ENCODE data around the gene MGMT.

MGMT gene

DNA sequence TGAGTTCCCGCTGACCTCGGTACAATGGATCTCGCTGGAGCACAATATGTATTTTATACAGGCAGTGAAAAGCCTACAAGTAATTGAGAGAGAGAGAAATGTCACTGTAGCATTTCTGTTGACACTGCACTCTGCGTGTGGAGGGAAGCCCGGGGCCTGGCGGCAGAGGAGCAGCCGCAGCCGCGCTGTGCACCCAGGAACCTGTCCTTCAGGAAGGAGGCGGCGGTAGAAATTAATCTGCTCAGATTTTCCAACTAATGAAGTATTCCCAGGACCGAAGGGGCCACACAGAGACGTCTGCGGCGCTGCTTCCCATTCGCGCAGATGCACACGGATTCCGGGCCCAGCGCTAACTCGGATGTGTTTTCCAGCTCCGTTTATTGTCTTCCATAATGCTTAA lies 327.0 kb downstream of the MGMT start:
- DNase-seq (ENCODE audit: low read depth) = no peak
- no peak overlapping the region for H3K4me3 ChIP-seq (ENCODE audit: low read depth, low read length)
- in situ Hi-C loops (cut with HindIII; ENCODE audit: low sequenced_read_pairs) = no loop called here
- TF ChIP-seq, protein P1, sequence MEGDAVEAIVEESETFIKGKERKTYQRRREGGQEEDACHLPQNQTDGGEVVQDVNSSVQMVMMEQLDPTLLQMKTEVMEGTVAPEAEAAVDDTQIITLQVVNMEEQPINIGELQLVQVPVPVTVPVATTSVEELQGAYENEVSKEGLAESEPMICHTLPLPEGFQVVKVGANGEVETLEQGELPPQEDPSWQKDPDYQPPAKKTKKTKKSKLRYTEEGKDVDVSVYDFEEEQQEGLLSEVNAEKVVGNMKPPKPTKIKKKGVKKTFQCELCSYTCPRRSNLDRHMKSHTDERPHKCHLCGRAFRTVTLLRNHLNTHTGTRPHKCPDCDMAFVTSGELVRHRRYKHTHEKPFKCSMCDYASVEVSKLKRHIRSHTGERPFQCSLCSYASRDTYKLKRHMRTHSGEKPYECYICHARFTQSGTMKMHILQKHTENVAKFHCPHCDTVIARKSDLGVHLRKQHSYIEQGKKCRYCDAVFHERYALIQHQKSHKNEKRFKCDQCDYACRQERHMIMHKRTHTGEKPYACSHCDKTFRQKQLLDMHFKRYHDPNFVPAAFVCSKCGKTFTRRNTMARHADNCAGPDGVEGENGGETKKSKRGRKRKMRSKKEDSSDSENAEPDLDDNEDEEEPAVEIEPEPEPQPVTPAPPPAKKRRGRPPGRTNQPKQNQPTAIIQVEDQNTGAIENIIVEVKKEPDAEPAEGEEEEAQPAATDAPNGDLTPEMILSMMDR (IDR thresholded peaks at IDR 0.05; ENCODE audit: low read depth, low read length, missing control alignments) = no peak

DNA sequence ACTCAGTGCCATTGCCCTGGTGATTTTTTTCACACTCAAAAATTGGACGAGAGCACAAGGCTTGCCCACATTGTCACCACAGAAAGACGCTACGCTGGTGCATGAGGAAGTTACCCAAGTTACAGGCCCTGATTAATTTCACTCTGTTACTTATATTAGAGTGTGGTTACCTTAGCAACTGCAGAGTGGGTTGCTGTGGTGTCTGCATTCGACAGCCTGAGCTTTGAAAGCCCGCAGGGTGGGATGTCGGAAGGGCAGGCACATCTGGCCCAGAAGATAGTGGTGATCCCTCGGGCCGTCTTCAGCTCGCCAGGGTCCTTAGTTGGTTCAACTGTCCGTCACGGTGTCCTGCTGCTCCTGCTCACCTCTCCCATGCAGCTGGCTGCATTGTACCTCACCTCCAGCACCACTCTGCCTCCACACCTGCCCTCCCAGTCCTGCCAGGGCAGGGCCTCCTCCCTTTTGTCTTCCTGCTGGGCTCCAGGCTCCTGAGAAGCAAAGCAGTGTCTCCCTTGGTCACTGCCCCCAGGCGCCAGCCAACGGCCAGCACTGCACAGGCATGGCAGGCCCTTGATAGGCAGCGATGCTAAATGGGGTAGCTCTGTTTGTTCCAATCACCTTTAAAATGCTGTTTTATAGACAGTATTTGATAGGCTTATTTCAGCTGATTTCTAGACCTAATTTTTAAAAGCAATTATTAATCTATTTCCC lies 329.8 kb downstream of the MGMT start:
- TF ChIP-seq, protein P1 (IDR thresholded peaks at IDR 0.05; ENCODE audit: low read depth, low read length, missing control alignments) = no peak
- no peak for DNase-seq (ENCODE audit: low read depth)
- no peak overlapping the region for H3K4me3 ChIP-seq (ENCODE audit: low read depth, low read length)
- in situ Hi-C loops (cut with HindIII; ENCODE audit: low sequenced_read_pairs) = no loop called here

DNA sequence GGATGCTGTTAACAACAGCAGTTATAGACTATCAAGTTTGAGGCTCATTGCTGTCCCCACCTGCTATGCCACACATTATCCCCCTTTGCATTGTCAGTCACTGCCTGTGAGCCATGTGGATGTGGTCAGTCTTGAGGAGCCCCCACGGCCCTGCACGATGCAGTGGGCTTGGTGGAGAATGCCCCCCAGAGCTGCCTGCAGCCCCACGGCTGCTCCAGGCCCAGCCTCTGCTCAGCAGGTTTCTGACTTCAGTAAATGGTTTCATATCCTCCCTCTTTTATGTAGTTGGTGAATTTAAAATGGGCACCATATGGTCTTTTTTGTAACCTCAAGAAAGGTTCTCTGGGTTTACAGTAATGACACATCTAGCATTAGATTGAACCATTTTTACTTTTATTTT lies 332.9 kb downstream of the MGMT start:
- in situ Hi-C loops (cut with HindIII; ENCODE audit: low sequenced_read_pairs) = no loop called here
- DNase-seq (ENCODE audit: low read depth) = no peak
- no peak overlapping the region for H3K4me3 ChIP-seq (ENCODE audit: low read depth, low read length)
- TF ChIP-seq, protein P1 (IDR thresholded peaks at IDR 0.05; ENCODE audit: low read depth, low read length, missing control alignments) = no peak

DNA sequence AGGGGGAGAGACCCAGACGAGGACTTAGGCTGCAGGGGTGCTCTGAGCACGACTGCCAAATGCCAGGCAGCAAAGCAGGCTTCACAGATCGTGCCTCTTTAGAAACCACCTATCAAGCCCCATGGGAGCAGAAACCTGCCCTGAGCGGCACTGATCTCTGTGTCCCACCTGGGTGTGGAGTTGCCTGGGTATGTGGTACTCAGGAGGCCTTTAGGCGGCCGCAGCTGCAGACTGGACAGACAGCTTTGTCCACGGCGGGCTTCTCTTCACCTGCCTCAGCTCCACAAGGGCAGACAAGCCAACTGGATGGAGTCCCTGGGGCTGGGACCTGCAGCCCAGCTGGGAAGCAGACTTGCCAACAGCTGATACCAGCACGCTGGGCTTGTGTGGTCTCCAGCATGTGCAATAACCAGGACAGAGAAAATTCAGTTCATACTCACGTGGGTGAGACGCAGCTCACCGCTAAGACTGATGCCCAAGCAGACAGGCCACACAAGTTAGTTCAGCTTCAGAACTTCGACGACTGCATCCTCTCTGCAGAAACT lies 333.8 kb downstream of the MGMT start:
- no peak for DNase-seq (ENCODE audit: low read depth)
- H3K4me3 ChIP-seq (ENCODE audit: low read depth, low read length) = no peak overlapping the region
- in situ Hi-C loops (cut with HindIII; ENCODE audit: low sequenced_read_pairs) = no loop called here

DNA sequence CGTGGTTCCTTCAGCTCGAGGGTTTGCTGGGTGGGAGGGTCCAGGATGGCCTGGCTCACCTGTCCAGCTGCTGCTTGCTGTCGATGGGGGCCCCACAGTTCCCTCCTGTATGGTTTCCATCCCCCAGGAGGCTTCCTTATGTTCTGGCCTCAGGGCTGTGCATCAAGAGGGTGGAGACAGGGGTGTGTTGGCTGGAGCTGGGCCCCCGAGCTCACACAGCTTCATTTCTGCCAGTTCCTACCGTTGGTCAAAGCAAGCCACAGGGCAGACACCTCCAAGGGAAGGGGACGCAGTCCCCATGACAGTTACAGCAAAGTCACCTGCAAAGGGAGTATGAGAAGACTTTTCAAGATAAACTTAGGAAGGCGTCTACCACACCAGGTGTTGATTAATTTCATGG lies 340.2 kb downstream of the MGMT start:
- no peak overlapping the region for H3K4me3 ChIP-seq (ENCODE audit: low read depth, low read length)
- TF ChIP-seq, protein P1 (IDR thresholded peaks at IDR 0.05; ENCODE audit: low read depth, low read length, missing control alignments) = no peak
- in situ Hi-C loops (cut with HindIII; ENCODE audit: low sequenced_read_pairs) = no loop called here
- no peak for DNase-seq (ENCODE audit: low read depth)

More for the DNA sequence above, 333.8 kb downstream of the MGMT start:
- TF ChIP-seq, protein P1 (IDR thresholded peaks at IDR 0.05; ENCODE audit: low read depth, low read length, missing control alignments) = no peak

DNA sequence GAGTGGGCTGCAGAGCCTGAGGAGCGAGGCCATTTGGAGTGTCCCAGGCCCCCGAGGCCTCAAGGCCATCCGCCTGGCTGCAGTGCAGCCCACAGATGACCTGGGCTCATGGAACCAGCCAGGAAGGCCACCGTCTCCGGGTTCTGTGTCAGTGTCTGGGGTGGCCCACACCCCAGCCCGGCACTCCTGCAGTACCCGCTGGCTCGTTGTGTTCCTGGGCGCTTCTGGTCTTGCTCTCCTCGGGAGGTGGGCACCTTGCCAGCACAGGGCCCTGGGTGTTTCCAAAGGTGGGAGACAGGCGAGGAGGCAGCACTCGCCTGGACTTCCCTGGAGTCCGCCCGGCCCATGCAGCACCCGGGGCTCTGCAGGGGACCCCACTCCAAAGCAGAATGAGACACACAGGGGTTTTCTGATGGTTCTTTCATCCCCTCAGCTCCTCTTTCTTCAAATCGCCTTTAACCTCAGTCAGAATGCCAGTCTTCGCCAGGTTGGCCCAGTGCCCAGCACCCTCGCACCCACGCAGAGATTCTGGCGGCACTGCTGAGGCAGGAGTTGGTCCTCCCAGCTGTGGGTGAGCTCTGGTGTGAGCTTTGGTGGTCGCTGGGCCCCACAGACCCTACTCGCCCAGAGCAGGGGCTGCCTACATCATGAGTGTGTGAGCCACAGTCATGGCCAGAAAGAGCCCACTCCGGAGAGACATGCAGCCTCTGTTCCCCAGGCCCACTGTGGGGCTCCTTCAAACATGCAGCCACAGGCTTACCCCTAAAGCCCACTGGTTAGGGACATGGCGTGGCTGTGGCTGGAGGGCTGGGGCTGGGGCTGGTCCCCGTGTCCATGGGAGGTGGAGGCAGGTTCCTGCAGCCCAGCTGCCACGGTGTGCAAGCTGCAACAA lies 341.3 kb downstream of the MGMT start:
- TF ChIP-seq, protein P1 (IDR thresholded peaks at IDR 0.05; ENCODE audit: low read depth, low read length, missing control alignments) = no peak
- no peak for DNase-seq (ENCODE audit: low read depth)
- no peak overlapping the region for H3K4me3 ChIP-seq (ENCODE audit: low read depth, low read length)
- in situ Hi-C loops (cut with HindIII; ENCODE audit: low sequenced_read_pairs) = no loop called here
